Measurements from ENCODE around the gene DNAI4. TPM values are rescaled to one million over a fixed set of nuclear protein-coding genes. Genes with fewer than 3 reads are reported as not detected.

The DNAI4 gene
- polyA plus RNA-seq, 3 donors: 0.09 TPM; not detected in 2

DNA sequence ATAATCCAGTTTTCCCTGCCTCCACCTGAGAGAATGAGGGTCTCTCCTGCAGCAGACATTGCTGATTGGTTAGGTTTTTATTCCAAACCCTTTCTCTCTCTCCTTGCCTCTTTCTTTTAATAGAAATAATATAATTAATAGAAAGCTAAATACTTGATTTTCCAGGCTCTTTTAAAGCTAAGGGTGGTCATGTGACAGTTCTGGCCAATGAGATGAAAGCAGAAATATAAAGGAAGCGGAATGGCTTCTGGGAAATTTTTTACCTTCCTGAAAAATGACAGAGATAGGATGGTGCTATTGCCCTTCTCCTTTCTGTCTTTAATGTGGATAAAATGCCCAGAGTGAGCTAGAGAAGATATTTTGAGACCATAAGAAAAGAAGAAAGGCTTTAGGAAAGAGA lies 35.6 kb downstream of the DNAI4 start:
- no peaks in the 10 kb centered on the region for H3K4me1 Mint-ChIP-seq

GRCh38 chr1:66876664-66877063 lies 48.0 kb downstream of the DNAI4 start:
- Histone ChIP-seq H2AFZ (ENCODE audit: insufficient read depth, low read depth, low read length, poor library complexity, severe bottlenecking) (no peak overlapping the region), H3K27me3 (ENCODE audit: control insufficient read depth in 2 of 2, insufficient read depth in 2 of 2, low read length in 2 of 2) (no peaks in the 10 kb centered on the region), H3K4me3 (replicated peaks in 1 of 3; ENCODE audit: low read depth in 2 of 3, low read length in 3 of 3) (no peak overlapping the region), H3K9me3 (replicated peaks in 1 of 2; ENCODE audit: control insufficient read depth in 1 of 2, insufficient read depth in 1 of 2, low read length in 2 of 2) (peaks cover 0 to 8% of the 10 kb centered on the region in 2 donors), H3K4me2 (replicated peaks; ENCODE audit: extremely low read depth, low read length, poor library complexity, severe bottlenecking) (no peak overlapping the region), H3K9ac (ENCODE audit: insufficient read depth, low read length, poor library complexity, severe bottlenecking) (no peak overlapping the region), H3K27ac (ENCODE audit: low read depth in 1 of 2, low read length in 2 of 2) (no peak overlapping the region), H3K36me3 (replicated peaks in 1 of 2; ENCODE audit: control insufficient read depth in 1 of 2, insufficient read depth in 2 of 2, low read length in 2 of 2) (no peaks in the 10 kb centered on the region), H3K79me2 (ENCODE audit: insufficient read depth, low read length) (no peaks in the 10 kb centered on the region), H4K20me1 (ENCODE audit: insufficient read depth, low read length) (no peaks in the 10 kb centered on the region), H3K4me1 (ENCODE audit: control insufficient read depth in 1 of 2, insufficient read depth in 2 of 2, low read length in 2 of 2) (no peaks in the 10 kb centered on the region)
- DNase-seq: no peak
- H3K9me3 Mint-ChIP-seq: peaks cover 9 to 22% (median 14%) of the 10 kb centered on the region in 7 donors
- no peaks in the 10 kb centered on the region for H3K4me1 Mint-ChIP-seq
- H3K4me3 Mint-ChIP-seq: no peak overlapping the region
- TF ChIP-seq, protein P1, sequence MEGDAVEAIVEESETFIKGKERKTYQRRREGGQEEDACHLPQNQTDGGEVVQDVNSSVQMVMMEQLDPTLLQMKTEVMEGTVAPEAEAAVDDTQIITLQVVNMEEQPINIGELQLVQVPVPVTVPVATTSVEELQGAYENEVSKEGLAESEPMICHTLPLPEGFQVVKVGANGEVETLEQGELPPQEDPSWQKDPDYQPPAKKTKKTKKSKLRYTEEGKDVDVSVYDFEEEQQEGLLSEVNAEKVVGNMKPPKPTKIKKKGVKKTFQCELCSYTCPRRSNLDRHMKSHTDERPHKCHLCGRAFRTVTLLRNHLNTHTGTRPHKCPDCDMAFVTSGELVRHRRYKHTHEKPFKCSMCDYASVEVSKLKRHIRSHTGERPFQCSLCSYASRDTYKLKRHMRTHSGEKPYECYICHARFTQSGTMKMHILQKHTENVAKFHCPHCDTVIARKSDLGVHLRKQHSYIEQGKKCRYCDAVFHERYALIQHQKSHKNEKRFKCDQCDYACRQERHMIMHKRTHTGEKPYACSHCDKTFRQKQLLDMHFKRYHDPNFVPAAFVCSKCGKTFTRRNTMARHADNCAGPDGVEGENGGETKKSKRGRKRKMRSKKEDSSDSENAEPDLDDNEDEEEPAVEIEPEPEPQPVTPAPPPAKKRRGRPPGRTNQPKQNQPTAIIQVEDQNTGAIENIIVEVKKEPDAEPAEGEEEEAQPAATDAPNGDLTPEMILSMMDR (IDR thresholded peaks at IDR 0.05): no peak
- H3K27me3 Mint-ChIP-seq (ENCODE audit: low read depth in 3 of 3): no peaks in the 10 kb centered on the region
- WGBS (ENCODE audit: insufficient coverage): no CpG with 5 or more reads among the region's 1 CpG
- H3K36me3 Mint-ChIP-seq: no peaks in the 10 kb centered on the region
- no peak overlapping the region for H3K27ac Mint-ChIP-seq
- intact Hi-C loops (cut with micrococcal nuclease): no loop called here

More for the DNA sequence above, 35.6 kb downstream of the DNAI4 start:
- DNase-seq: no peak
- Histone ChIP-seq H3K27me3 (ENCODE audit: control insufficient read depth in 2 of 2, insufficient read depth in 2 of 2, low read length in 2 of 2) (no peaks in the 10 kb centered on the region), H3K4me3 (replicated peaks in 1 of 3; ENCODE audit: low read depth in 2 of 3, low read length in 3 of 3) (no peak overlapping the region), H3K9ac (ENCODE audit: insufficient read depth, low read length, poor library complexity, severe bottlenecking) (no peak overlapping the region), H3K36me3 (replicated peaks in 1 of 2; ENCODE audit: control insufficient read depth in 1 of 2, insufficient read depth in 2 of 2, low read length in 2 of 2) (no peaks in the 10 kb centered on the region), H3K4me1 (ENCODE audit: control insufficient read depth in 1 of 2, insufficient read depth in 2 of 2, low read length in 2 of 2) (no peaks in the 10 kb centered on the region), H2AFZ (ENCODE audit: insufficient read depth, low read depth, low read length, poor library complexity, severe bottlenecking) (no peak overlapping the region), H4K20me1 (ENCODE audit: insufficient read depth, low read length) (no peaks in the 10 kb centered on the region), H3K4me2 (replicated peaks; ENCODE audit: extremely low read depth, low read length, poor library complexity, severe bottlenecking) (no peak overlapping the region), H3K79me2 (ENCODE audit: insufficient read depth, low read length) (no peaks in the 10 kb centered on the region), H3K27ac (ENCODE audit: low read depth in 1 of 2, low read length in 2 of 2) (no peak overlapping the region), H3K9me3 (replicated peaks in 1 of 2; ENCODE audit: control insufficient read depth in 1 of 2, insufficient read depth in 1 of 2, low read length in 2 of 2) (peaks cover 7% of the 10 kb centered on the region in 2 donors)
- no peak overlapping the region for H3K4me3 Mint-ChIP-seq
- 100% methylated on average over 1 of the region's 1 CpG for WGBS (ENCODE audit: insufficient coverage)
- H3K36me3 Mint-ChIP-seq: no peaks in the 10 kb centered on the region
- H3K27ac Mint-ChIP-seq: no peak overlapping the region
- intact Hi-C loops (cut with micrococcal nuclease): no loop called here
- H3K27me3 Mint-ChIP-seq (ENCODE audit: low read depth in 3 of 3): peaks cover 0 to 5% (median 0%) of the 10 kb centered on the region in 3 donors
- H3K9me3 Mint-ChIP-seq: peaks cover 4 to 12% (median 8%) of the 10 kb centered on the region in 7 donors
- TF ChIP-seq, protein P1 (IDR thresholded peaks at IDR 0.05): no peak
